Parathyroid adenoma (tissue), 2 donors: ENCODE measurements around the gene TTLL12.

Experiments
- H2AFZ ChIP-seq: fragments of 300-600 bp; sonication (generic); one replicate; pipeline ENCODE4 v1.7.0; 2017; ENCODE audit warnings: antibody characterized with exemption, mild to moderate bottlenecking
- H3K27ac ChIP-seq: fragments of 300-600 bp; sonication (generic); one replicate; pipeline ENCODE4 v1.7.0; 2017
- H3K27me3 ChIP-seq: fragments of 300-600 bp; sonication (generic); one replicate; pipeline ENCODE4 v1.7.0; 2017; ENCODE audit warnings: low read length; ENCODE audit not compliant: control insufficient read depth, insufficient read depth
- H3K36me3 ChIP-seq: fragments of 300-600 bp; sonication (generic); one replicate; pipeline ENCODE4 v1.7.0; 2017; ENCODE audit warnings: low read length; ENCODE audit not compliant: control insufficient read depth, insufficient read depth
- H3K4me1 ChIP-seq: fragments of 300-600 bp; sonication (generic); one replicate; pipeline ENCODE4 v1.7.0; 2017; ENCODE audit warnings: control low read depth
- H3K4me2 ChIP-seq: fragments of 300-600 bp; sonication (generic); one replicate; pipeline ENCODE4 v1.7.0; 2017; ENCODE audit warnings: low read length
- H3K4me3 ChIP-seq: fragments of 300-600 bp; sonication (generic); one replicate; pipeline ENCODE4 v1.7.0; 2017; ENCODE audit warnings: low read depth, low read length
- H3K79me2 ChIP-seq: fragments of 300-600 bp; sonication (generic); one replicate; pipeline ENCODE4 v1.7.0; 2017; ENCODE audit warnings: control low read depth
- H3K9ac ChIP-seq: fragments of 300-600 bp; sonication (generic); one replicate; pipeline ENCODE4 v1.7.0; 2017; ENCODE audit warnings: mild to moderate bottlenecking
- H3K9me3 ChIP-seq: fragments of 300-600 bp; sonication (generic); one replicate; pipeline ENCODE4 v1.7.0; 2017; ENCODE audit warnings: low read length; ENCODE audit not compliant: control insufficient read depth
- CTCF ChIP-seq: fragments of 300-600 bp; sonication (generic); IDR thresholded peaks from one replicate; pipeline ENCODE4 v1.7.0; 2017; ENCODE audit warnings: antibody characterized with exemption, mild to moderate bottlenecking
- donor health status: primary hyperparathyroidism.

Gene TTLL12

GRCh38 chr22:43198126-43198525, 11.2 kb upstream of the TTLL12 start:
- Histone ChIP-seq H3K9me3 (no peaks in the 10 kb centered on the region), H3K27ac (no peak overlapping the region), H3K4me3 (no peak overlapping the region), H3K27me3 (no peaks in the 10 kb centered on the region), H3K4me1 (no peaks in the 10 kb centered on the region), H3K36me3 (no peaks in the 10 kb centered on the region), H3K4me2 (no peak overlapping the region), H3K79me2 (no peaks in the 10 kb centered on the region), H2AFZ (no peak overlapping the region), H3K9ac (no peak overlapping the region)
- TF ChIP-seq CTCF = no peak

GRCh38 chr22:43197271-43197941, 10.5 kb upstream of the TTLL12 start:
- no peaks in the 10 kb centered on the region for H3K4me1 ChIP-seq
- H3K36me3 ChIP-seq = no peaks in the 10 kb centered on the region
- no peak overlapping the region for H3K4me3 ChIP-seq
- no peaks in the 10 kb centered on the region for H3K79me2 ChIP-seq
- no peak overlapping the region for H3K9ac ChIP-seq
- no peak overlapping the region for H3K4me2 ChIP-seq
- no peak overlapping the region for H2AFZ ChIP-seq
- H3K27ac ChIP-seq = no peak overlapping the region
- TF ChIP-seq CTCF = no peak
- no peaks in the 10 kb centered on the region for H3K9me3 ChIP-seq
- no peaks in the 10 kb centered on the region for H3K27me3 ChIP-seq

GRCh38 chr22:43191831-43192230, 4.9 kb upstream of the TTLL12 start:
- Histone ChIP-seq H3K79me2 (no peaks in the 10 kb centered on the region), H3K9me3 (no peaks in the 10 kb centered on the region), H3K4me2 (no peak overlapping the region), H3K4me3 (no peak overlapping the region), H3K27ac (no peak overlapping the region), H3K27me3 (no peaks in the 10 kb centered on the region), H3K9ac (no peak overlapping the region), H3K4me1 (no peaks in the 10 kb centered on the region), H2AFZ (no peak overlapping the region), H3K36me3 (no peaks in the 10 kb centered on the region)
- no peak for TF ChIP-seq CTCF

GRCh38 chr22:43188829-43189545, 2.1 kb upstream of the TTLL12 start:
- Histone ChIP-seq H3K27me3 (no peaks in the 10 kb centered on the region), H3K9me3 (no peaks in the 10 kb centered on the region), H3K4me3 (no peak overlapping the region), H3K4me1 (no peaks in the 10 kb centered on the region), H3K4me2 (no peak overlapping the region), H3K79me2 (no peaks in the 10 kb centered on the region), H3K9ac (no peak overlapping the region), H3K36me3 (no peaks in the 10 kb centered on the region), H3K27ac (no peak overlapping the region), H2AFZ (peak overlapping the region; percentile 17)
- no peak for TF ChIP-seq CTCF
